HG02885 (cell line): Measurements from ENCODE around the gene RASL11B.

ENCODE experiments used
- ATAC-seq: cut with Tn5 transposase; IDR thresholded peaks from one replicate; pipeline ENCODE4 v1.9.1; 2021; ENCODE audit warnings: mild to moderate bottlenecking; ENCODE audit not compliant: unreplicated experiment, poor library complexity

The RASL11B gene

DNA sequence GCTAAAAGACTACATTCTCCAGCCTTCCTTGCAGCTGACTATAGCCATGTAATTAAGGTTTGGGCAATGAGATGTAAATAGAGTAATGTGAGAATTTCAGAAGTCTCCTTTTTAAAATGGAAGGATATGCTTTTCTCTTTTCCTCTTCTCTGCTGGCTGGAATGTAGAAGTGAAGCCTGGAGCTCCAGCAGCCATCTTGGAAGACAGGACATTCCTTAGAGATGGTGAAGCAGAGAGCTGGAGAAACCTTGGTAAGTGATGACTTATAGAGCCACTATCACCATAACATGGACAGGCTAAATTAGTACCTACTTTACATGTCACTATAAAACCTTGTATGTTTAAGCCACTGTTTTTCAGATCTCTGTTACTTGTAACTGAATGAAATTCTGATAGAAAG is 48.0 kb downstream of the RASL11B start:
- ATAC-seq, result no peak

GRCh38 chr4:52911684-52912294 is 49.7 kb downstream of the RASL11B start:
- peak; percentile 89 for ATAC-seq

DNA sequence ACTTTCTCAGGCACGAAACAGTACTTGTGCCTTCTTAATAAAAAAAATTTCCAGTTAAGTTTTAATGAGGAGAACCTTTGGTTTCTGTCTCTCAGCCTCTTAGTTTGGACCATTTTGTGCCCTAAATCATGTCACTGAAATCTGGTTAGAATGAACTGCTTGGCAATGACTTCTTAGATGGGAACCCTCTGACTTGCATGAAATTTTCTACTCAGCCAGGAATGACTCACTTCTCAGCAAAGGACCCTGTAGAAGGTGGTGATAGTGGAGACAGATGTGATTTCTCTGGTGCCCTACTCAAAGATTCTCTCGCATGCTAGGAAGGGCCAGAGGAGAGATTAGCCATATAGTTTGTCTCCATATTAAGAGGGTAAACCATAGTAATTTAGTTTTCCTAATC is 50.5 kb downstream of the RASL11B start:
- no peak for ATAC-seq

DNA sequence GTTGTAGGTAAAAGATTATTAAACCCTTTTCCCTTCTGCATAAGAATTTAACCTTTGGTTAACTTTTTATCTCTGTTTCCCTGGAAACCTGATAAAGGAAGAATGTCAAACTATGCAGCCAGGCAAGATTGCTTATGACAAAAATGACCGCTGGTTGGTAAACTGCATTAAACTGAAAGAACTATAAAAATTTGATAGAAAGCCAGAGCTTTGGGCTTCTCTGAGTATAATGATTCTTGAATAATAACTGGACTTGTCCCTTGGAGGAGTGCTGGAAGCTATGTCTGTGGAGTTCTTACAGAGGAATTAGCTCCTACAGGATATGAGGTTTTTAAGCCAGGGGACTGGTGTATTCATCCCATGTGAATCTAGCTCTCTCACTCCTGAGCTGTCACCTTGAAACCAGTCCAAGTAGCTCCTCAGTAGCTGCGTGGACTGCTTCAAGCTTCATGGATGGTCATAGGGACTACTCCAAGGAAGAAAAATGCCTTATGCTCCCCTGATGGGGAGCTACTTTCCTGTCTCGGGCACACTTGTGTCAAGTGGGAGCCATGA is 52.0 kb downstream of the RASL11B start:
- ATAC-seq, result no peak

DNA sequence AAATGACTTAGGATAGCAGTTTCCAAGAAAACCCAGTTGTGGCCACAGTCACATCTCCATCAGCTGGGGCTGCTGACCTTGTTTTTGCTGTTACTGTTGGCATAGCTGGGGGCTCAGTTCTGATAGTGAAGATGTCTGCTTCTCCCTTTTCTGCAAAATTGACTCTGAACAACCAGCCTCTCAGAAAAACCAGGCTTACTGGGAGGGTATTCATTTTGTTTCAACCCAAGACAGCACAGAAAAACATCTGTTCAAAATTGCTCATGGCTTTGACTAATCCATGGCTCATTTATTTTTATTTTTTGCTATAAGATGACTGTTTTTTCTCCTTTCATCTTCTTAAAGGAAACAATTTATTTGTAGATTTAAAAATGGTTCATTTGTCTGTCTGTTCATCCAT is 53.1 kb downstream of the RASL11B start:
- ATAC-seq, result no peak

DNA sequence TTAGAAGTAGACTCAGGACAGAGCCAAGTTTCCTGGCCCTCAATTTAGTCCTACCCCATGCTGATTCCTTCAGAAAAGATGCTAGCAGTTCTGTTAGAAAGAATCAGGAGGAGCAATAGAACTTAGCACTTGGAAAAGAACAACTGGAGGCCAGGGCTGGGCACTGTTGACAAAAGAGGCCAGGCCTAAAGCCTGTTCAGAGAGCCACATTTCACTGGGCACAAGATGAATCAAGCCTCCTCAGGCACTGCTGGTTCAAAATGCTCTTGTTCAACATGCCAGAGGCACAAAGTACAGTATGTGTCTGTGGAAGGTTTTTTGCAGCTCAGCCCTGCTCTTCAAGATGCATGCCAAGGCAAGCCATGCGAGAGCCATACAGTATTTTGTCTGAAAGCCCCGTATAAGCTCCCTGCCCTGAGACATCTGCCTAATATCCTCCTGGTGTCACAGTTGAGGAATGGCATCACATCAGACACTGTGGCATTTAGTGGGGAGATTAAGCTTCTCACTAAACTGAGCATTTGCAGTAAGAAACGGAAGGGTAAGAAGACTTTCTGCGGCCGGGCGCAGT is 53.7 kb downstream of the RASL11B start:
- no peak for ATAC-seq
